Left lobe of liver (tissue), 2 donors: ENCODE results near the gene ELOVL3. TPM values are rescaled to one million over a fixed set of nuclear protein-coding genes. Genes with fewer than 3 reads are reported as not detected.
"Not testable (repeated sequence)": the region's sequence is repeated elsewhere in the genome, so short reads cannot be mapped to it uniquely, and the experiment has no call there.

Source experiments
- ATAC-seq: fragments of 200-7000 bp; cut with Tn5 transposase; one replicate; pipeline ENCODE4 v1.9.1; 2020; ENCODE audit warnings: mild to moderate bottlenecking, moderate library complexity
- DNase-seq: peaks from one replicate; pipeline ENCODE4 v3.0.0-alpha.2; 2020; ENCODE audit warnings: low spot score
- total RNA-seq: library from RNA; stranded (reverse); gene quantifications from one replicate; pipeline ENCODE4 v1.2.1, GENCODE V29; 2021
- donor health status: DM: no; HTN: no; CAD: no; lungs with moderate emphysema.
- donor health status: DM: no; HTN: yes; CAD: no.

The ELOVL3 gene
- total RNA-seq, 1 donor from 2014 or later: not detected

- ATAC-seq: no peak
- DNase-seq: no peak
These were observed 21.6 kb downstream of the ELOVL3 start for GRCh38 chr10:102247734-102248133.

- ATAC-seq: not testable (repeated sequence)
These were observed 26.4 kb downstream of the ELOVL3 start for GRCh38 chr10:102252508-102252907.

GRCh38 chr10:102254426-102254825 is 28.3 kb downstream of the ELOVL3 start:
- ATAC-seq: no peak
- DNase-seq: no peak

More at GRCh38 chr10:102252508-102252907, 26.4 kb downstream of the ELOVL3 start:
- DNase-seq: not testable (repeated sequence)

- no peak for DNase-seq
- no peak for ATAC-seq
These were observed 29.3 kb downstream of the ELOVL3 start for GRCh38 chr10:102255404-102255803.

- peak; percentile 40 for ATAC-seq
- DNase-seq: no peak
These were observed 35.1 kb downstream of the ELOVL3 start for GRCh38 chr10:102261196-102261595.

GRCh38 chr10:102261842-102262241 is 35.7 kb downstream of the ELOVL3 start:
- ATAC-seq: peak; percentile 64
- no peak for DNase-seq

- ATAC-seq: peak; percentile 35
- no peak for DNase-seq
These were observed 36.8 kb downstream of the ELOVL3 start for GRCh38 chr10:102262744-102263370.

GRCh38 chr10:102264371-102264770 is 38.3 kb downstream of the ELOVL3 start:
- ATAC-seq (no peak), DNase-seq (no peak)

- no peak for ATAC-seq
- no peak for DNase-seq
These were observed 40.6 kb downstream of the ELOVL3 start for GRCh38 chr10:102266670-102267069.

GRCh38 chr10:102267748-102268147 is 41.6 kb downstream of the ELOVL3 start:
- ATAC-seq (no peak), DNase-seq (no peak)

GRCh38 chr10:102268375-102268888 is 42.3 kb downstream of the ELOVL3 start:
- ATAC-seq: no peak

GRCh38 chr10:102269017-102269416 is 42.9 kb downstream of the ELOVL3 start:
- peak; percentile 80 for ATAC-seq

More at GRCh38 chr10:102268375-102268888, 42.3 kb downstream of the ELOVL3 start:
- no peak for DNase-seq

GRCh38 chr10:102274062-102274461 is 48.0 kb downstream of the ELOVL3 start:
- ATAC-seq (no peak), DNase-seq (no peak)

More at GRCh38 chr10:102269017-102269416, 42.9 kb downstream of the ELOVL3 start:
- DNase-seq: no peak

GRCh38 chr10:102275343-102275742 is 49.2 kb downstream of the ELOVL3 start:
- ATAC-seq (peak; percentile 70), DNase-seq (no peak)

GRCh38 chr10:102279104-102279503 is 53.0 kb downstream of the ELOVL3 start:
- ATAC-seq: no peak

More at GRCh38 chr10:102279104-102279503, 53.0 kb downstream of the ELOVL3 start:
- DNase-seq: no peak

Other genes with a start within 250 kb of the ELOVL3 start
- gene ARMH3, start 170.1 kb upstream of the ELOVL3 start, total RNA-seq: 13.6 TPM
- 10.3 TPM for gene HPS6, start 160.9 kb upstream of the ELOVL3 start, total RNA-seq
- gene LDB1, start 105.9 kb upstream of the ELOVL3 start, total RNA-seq: 15.8 TPM
- 6.9 TPM for gene PPRC1, start 93.3 kb upstream of the ELOVL3 start, total RNA-seq
- 19.3 TPM for gene NOLC1, start 73.9 kb upstream of the ELOVL3 start, total RNA-seq
- not detected for gene PITX3, start 15.2 kb downstream of the ELOVL3 start, total RNA-seq
- gene GBF1, start 19.2 kb downstream of the ELOVL3 start, total RNA-seq: 22.8 TPM
- 9.0 TPM for gene NFKB2, start 169.4 kb downstream of the ELOVL3 start, total RNA-seq
- 7.0 TPM for gene PSD, start 192.5 kb downstream of the ELOVL3 start, total RNA-seq
- 12.7 TPM for gene FBXL15, start 194.5 kb downstream of the ELOVL3 start, total RNA-seq
- gene CUEDC2, start 206.3 kb downstream of the ELOVL3 start, total RNA-seq: 23.4 TPM
- gene C10orf95, start 225.2 kb downstream of the ELOVL3 start, total RNA-seq: not detected